HUDEP-2 (cell line): Measurements from ENCODE around the gene LRRC27.

Experiments
- DNase-seq, 76 experiments: peaks; one replicate each; lab custom pipeline; 2025; ENCODE audit not compliant: unreplicated experiment in 76 of 76; lab: John Stamatoyannopoulos, UW

The LRRC27 gene

DNA sequence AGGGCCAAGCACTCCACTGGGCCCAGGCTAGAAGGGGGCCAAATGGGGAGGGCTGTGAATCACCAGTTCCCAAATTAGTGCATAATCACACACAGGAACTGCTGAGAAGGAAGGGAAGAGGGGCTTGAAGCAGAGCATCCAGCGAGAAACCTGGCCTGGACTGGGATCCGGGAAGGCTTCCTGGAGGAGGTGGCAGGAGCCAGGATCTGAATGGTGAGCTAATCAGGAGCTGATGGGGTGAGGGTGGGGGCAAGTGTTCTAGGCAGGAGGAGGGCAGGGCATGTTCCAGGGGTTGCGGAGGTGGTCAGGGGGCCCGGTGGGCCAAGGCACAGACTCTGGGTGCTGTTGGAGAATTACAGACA is 77.7 kb downstream of the LRRC27 start:
- no peak for DNase-seq

DNA sequence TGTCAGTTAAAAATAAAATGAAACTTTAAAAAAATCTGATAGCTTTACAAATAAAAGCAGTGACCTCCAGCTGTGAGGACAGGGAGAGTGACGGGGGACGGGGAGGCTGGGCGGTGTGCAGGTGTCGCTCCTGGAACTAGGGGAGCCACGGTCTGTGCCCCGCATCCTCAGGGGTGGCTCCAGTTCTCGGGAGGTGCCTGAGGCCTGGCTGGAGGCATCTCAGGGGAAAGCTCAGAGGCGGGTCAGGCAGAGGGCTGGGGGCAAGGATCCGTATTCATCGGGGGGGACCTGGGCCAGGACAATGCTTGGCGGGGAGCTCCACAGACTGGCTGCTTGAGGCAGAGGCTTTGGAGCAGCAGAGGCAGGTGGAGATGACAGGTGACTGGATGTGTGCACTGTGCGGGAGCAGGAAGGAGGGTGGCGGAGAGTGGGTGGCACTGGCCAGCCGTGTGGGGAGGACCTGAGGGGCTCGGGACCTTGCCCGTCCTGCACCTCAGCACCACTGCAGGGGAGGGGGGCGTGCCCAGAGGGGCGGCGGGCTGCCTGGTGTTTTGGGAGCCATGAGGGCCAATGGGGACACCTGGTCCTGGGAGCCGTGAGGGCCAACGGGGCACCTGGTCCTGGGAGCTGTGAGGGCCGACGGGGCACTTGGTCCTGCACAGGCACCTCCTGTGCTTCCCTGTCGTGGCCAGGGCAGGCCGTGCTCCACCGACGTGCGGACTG is 78.2 kb downstream of the LRRC27 start:
- DNase-seq, result no peak

DNA sequence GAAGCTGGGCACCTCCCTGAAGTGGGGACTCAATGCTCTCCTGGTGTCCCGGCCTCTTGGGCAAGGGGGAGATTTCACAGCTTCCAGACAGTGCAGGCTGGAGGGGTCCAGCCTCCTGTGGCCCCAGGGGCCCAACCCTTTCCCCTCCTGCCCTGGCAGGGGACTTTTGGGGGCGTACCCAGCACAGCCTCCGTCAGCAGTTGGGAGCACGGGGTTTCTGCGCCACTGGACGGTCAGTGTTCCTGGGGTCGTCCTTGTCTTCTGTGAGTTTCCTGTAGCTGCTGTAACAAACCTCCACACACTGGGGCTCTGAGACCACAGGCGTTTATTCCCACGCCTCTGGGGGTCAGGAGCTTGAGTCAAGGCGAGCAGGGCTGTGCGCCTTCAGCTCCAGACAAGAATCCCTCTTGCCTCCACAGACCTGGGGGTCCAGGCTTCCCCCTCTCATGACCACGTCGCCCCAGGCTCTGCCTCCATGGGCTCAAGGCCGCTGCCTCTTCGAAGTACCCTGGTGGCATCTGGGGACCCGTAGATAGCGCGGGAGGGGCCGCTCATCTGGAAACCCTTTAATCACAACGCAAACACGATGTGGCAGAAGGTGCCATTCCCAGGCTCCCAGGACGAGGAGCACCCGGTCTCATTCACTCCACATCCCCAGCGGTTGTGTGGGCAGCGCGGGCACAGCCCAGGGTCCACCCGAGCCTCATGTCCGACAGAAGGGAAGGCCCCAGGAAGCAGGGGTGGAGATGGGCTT is 79.0 kb downstream of the LRRC27 start:
- no peak for DNase-seq

DNA sequence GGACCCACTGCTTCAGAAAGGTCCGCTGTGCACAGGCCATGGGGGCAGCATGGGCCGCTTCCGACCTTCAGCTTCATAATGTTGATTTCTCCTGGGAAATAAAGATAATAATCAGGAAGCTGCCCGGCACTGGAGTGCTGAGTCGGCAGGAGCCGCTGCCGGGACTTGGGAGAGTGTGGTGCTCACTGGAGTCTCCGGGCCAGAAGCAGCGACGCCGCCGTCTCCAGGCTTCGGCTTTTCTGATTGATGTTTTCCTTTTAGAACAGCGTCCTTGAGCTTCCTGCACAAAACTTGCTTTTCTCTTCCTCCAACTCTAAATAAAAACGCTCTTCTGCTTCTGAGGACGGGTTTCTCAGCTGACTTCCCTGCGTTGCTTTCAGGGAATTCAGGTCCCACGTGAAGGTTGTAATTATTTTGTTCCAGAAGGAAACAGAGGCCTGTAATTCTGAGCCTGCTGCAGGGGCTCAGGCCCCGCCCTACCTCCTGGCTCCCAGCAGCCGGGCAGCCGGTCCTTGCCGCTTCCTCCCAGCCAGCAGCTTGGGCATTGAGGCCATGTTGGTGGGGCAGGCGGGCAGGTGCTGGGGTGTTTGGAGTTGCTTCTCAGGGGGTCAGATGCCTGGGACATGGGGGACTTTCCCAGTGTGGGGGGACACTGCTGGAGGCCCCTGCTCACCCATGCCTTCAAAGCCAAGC is 79.7 kb downstream of the LRRC27 start:
- no peak for DNase-seq

DNA sequence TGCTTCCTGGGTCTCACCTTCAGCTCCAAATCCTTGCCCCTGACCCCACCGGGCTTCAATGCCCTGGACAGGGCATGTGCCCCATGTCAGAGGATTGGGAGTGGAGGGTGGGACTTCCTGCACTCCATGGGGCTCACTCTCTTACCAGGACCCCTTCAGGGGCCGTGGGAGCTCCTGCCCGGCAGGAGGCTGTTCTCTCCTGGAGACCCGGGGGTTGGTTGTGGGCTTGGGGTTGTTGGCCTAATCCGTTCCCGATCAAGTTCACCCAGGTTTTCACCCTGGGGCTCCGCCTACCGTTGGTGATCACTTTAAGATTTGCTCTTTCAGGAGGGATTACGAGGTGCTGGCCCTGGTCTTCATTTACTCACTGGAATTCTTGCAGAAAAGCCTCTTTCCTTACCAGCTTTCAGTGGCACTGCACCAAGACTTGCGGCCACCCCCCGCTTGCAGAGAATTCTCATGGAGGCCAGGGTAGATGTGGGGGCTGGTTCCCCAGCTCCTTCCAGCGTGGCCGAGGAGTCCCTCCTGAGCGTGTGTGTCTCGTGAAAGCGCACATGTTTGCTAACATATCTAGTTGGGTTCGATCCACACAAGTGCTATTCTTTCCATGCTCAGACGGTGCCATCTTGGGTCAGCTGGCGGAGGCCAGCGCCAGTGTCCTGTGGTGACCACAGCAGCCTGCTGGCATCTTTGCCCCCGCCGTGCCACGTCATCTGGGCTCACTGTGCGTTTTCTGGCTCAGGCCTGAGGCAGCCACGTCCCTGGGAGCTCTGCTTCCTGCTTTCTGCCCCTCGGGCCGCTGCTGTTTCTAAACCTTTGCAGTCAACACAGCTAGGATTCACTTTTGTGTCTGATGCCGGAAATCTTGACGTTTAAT is 80.6 kb downstream of the LRRC27 start:
- no peak for DNase-seq

DNA sequence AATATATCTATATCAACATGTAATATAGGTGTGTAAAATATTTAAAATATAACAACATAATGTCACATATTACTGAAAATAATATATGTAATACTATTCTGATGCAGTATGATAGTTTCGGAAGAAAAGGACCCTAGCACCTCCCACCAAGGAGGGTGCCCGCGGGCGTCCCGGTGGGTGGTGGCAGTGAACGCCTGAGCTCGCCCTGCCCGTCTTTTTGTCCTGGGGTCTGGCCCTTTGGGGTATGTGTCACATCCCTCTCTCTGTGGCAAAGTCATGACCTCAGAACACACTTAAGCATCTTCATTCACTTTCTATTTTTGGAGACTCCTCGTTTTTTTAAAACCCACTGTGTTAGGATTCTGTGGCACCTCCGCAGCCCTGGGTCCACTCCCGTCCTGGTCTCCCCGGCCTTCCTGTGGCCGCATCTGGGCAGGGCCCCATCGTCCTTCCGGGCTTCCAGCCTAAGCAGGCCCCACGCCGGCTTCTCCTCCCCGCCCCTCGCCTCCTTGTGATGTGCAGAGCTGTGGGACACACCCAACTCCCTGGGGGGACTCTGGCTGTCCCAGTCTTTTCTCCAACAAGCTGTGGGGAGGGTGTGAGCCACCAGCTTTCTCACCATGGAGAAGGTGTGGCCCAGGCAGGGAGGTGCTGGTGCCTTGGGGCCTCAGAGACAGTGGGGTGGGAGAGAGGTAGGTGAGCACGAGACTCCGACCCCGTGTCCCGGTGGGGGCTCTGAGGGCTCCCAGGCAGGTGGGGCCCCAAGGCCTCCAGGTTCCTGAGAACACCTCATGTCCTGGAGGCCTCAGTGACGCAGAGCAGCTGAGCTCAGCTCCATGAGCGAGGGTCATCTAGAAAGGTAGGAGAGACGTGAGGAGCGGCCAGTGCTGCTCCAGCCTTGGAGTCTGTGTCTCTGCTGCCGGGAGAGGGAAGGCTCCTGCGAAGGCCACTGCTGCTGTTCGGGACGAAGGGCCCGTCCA is 81.5 kb downstream of the LRRC27 start:
- no peak for DNase-seq

DNA sequence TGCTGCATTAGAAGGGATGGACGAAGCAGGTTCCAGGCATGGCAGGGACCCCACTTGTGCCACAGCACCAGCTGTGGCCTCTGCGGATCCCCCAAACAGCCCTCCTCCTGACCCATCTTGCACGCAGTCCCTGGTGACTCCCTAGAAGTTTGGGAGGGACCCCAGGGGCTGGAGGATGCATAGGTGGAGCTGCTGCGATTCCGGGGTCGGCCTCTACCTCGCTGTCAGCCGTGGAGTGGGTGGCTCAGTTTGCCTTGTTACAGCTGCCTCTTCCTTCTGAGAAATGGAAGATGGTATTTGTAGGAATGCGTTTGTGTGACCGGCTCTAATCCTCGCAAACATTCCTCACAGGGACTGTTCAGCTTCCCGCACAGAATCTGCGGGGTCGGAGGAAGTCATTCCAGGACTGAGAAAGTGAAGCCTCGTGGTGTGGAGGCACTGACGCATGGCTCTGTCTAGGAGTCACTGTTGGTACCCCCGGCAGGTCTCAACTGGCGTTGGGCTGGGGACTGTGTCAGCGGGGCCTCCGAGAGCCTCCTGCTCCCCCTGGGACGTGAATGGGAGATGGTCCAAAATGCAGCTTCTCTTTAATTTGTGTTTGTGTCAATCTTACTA is 82.5 kb downstream of the LRRC27 start:
- no peak for DNase-seq

DNA sequence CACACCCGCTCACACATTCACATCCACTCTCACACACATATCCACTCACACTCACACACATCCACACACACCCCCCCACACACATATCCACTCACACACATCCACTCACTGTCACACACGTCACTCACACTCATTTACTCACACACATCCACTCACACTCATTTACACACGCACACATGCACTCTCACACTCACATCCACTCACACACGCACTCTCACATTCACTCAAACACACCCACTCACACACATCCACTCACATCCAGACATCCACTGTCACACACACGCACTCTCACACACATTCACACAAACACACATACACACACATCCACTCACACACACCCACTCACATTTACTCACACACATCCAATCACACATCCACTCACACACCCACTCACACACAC is 83.3 kb downstream of the LRRC27 start:
- no peak for DNase-seq

DNA sequence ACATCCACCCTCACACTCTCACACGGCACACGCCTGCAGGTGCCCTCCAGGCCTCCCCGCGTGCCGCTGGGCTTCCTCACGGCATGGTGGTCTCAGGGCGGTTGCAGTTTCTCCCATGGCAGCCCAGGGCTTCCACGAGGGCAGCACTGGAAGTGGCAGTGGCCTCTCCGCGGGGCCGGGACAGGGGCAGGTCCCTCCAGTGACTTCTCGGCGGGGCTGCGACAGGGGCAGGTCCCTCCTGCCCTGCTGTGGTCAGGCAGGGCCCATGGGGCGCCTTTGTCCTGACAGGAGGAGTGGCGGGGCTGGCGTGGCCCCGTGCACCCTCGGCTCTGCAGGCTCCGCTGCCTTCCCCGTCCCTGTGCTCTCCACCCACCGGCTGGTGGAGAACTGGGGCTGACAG is 84.0 kb downstream of the LRRC27 start:
- no peak for DNase-seq

DNA sequence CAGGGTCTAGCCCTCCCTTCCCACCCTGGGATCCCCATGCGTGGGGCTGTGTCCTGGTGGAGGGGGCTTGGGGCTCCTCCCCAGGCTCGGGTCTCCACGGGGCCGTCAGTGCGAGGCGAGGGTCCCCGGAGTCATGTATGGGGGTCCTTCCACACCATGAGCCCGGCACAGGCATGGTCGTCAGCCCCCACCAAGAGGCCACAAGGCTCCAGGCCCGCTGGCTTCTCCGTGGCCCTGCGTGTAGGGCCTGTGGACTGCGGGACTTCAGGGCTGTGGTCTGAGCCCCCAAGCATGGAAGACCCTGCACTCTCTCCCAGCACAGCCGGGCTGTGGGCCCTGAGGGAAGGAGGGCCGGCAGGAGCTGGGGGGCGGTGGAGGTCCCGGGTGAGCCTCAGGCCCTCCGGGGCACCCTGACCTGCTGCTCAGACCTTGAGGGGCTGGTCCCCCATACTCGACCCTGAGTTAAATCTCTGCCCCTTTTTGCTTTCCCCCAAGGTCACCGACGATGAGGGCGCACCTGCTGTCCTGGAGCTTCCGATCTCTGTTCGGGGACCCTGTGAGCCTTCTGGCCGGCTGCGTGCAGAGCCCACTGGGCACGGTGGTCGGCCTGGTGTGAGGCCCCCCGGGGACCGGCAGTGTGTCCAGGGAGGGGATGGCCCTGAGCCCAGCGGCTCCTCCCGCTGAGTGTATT is 84.7 kb downstream of the LRRC27 start:
- no peak for DNase-seq

DNA sequence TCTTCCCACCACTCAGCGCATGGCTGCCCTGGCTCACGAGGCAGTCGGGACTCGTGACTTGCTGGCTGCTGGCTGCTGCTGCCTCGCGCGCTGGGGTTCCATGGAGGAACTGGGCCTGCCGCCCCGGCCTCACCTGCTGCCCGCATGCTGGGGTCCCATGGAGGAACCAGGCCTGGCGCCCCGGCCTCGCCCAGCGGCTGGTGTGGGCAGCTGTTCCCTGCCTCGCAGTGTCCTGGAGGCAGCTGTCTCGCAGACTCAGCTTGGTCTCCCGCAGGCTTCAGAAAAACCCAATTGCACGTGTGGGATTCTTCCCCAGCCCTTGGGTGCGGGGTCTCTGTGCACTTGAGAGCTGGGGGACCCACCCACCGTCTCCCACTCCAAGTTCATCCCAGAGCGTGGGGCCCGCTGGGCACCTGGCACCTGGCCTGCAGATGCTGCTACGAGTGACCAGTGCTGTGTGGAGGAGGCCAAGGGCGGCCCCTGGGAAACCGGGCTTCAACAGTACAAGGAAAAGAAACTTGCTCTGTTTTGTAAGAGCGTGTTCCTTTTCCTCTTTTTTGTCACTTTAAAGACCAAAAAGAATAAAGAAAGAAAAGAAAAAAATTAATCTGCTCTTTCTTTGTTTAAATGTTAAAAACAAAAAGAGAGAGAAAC is 85.4 kb downstream of the LRRC27 start:
- no peak for DNase-seq

DNA sequence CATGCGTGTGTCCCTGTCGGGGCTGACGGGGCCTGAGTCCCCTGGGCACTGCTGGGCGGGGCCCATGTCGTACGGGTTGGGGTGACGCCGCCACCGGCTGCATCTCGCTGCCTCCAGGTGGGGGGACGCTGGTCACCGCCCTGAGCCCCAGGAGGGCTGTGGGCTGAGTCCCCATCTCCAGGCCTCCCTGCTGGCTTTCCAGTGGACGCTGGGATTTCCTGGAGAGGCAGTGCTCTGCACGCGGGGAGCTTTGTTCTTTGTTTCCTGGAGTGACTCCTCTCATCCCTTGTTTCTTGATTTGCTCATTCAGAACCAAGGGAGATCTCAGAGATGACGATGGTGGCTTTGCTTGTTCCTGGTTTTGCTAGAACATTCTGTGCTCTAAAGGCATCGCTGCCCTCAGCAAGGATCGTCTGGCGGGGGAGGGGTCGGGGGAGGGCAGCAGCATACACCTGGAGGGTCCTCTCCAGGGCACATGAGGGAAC is 86.0 kb downstream of the LRRC27 start:
- no peak for DNase-seq

DNA sequence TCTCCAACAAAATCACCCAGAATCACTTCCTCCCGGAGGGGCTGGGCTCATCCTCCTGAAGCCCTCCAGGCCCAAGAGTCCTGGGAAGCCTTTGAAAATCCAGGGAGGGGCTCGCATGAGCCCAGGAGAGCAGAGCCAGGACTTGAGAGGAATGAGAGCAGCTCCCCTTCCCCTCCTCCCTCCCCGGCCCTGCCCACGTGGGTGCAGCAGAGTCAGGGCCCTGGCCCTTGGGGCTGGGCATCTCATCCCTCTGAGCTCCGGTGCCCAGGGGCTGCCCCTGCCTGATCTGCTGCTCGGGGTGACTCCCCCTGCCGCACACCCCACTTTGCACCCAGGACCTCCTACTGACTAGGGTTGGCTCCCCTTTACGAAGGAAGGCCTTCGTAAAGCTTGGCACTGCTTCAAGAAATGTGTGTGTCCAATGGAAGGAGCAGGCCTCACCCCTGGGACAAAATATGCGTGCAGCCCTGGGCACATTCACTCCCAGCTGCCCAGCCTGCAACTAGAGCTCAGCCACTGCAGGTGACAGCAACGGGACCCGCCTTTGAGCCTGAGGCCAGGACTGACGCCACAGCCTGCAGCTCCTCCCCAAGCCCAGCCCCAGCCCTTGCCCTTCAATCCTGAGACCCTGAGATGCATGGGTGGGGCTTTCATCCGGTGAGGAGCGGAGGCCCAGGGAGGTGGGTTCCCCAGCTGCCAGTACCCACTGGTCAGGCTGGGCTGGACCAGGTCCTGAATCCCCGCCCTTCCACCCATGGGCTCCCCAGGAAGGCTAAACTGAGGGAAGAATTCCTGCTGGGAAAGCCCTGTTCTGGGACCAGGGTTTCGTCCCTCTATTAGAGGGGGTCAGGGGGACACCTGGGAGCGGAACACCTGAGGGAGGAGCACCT is 86.8 kb downstream of the LRRC27 start:
- DNase-seq, result peak in 5 of 76 experiments; percentile 11 to 30 (median 16)

DNA sequence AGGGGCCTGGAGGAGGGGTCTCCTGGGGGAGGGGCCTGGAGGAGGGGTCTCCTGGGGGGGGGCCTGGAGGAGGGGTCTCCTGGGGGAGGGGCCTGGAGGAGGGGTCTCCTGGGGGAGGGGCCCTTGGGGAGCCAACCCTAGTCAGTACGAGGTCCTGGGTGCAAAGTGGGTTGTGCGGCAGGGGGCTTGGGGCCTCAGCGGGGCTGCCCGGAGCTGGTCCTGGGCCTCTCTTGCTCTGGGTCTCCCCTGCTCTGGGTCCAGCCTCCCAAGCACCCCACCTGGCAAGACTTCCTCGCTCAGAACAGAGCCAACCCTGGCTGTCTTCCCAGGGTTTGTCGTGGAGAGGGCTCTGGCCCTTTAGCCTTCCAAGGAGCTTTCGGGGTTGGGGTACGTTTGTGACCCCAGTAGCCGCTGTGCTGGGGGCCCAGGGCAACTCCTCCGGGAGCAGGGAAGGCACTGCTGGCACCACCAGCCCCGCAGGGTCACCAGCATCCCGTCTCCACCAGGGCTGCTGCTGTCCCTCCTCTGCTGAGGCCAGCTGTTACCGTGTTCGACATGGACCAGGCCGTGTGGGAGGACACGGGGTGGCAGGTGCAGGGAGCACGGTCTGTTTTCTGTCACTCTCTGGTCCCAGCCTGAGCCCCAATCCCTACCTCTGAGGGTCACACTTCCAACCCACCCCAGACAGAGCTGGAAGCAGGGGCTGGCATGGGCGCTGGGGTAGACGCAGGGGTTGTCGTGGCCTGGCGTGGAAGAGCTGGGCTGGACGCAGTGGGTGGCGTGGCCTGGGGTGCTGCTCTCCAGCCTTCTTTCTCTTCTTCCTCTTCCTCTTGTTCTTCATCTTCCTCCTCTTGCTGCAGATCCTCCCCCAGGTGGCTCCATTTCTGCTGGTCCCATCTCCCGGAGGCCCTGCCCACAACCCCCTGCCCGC is 87.8 kb downstream of the LRRC27 start:
- DNase-seq, result no peak

DNA sequence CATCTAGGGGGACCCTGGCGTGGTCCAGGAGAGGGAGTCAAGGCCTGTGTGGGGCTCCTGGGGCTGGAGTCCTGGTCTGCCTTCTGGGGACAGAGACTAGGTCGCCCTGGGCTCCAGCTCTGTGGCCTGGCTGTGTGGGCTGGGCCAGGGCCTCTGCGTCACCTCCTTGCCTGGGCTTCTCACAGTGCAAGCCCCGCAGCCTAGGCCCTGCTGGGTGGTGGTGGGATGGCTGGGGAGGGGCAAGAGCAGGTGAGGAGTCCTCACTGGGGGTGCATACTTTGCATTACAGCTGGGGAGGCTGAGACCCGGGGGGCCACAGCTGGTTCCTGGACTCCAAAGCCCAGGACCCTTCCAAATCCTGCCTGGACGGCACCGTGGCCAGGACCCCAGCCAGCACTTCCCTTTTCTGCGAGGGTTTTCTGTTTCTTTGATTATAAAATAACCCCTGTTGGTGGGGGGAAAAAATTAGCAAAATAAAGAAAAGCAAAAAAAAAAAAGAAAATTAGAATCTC is 88.5 kb downstream of the LRRC27 start:
- DNase-seq, result no peak
